Sigmoid colon (tissue), 7 donors: Measurements from ENCODE around the gene LYPD6B. TPM values are rescaled to one million over a fixed set of nuclear protein-coding genes. Genes with fewer than 3 reads are reported as not detected.

Experiments used
- DNase-seq: peaks from one replicate; pipeline ENCODE4 v3.0.0-alpha.2; 2019
- H3K27ac ChIP-seq, 4 donors: fragments of 200-600 bp; sonication (generic); one replicate each; pipeline ENCODE4 v1.5.1; 2016 to 2019; ENCODE audit warnings: mild to moderate bottlenecking in 1 of 4
- H3K27me3 ChIP-seq, 3 donors: fragments of 200-600 bp; sonication (generic); one replicate each; pipeline ENCODE4 v1.5.1; 2019; ENCODE audit warnings: mild to moderate bottlenecking in 1 of 3
- H3K36me3 ChIP-seq, 4 donors: fragments of 200-600 bp; sonication (generic); one replicate each; pipeline ENCODE4 v1.5.1; 2016 to 2019
- H3K4me1 ChIP-seq, 4 donors: fragments of 200-600 bp; sonication (generic); one replicate each; pipeline ENCODE4 v1.5.1; 2017 to 2019
- H3K4me3 ChIP-seq, 4 donors: fragments of 200-600 bp; sonication (generic); one replicate each; pipeline ENCODE4 v1.5.1; 2017 to 2019; ENCODE audit warnings: mild to moderate bottlenecking in 2 of 4, moderate library complexity in 1 of 4
- H3K9me3 ChIP-seq, 4 donors: fragments of 200-600 bp in 3 of 4; sonication (generic) in 3 of 4; one replicate each; pipeline versions ENCODE4 v1.5.1 to v1.6.1; 2013 to 2019
- CTCF ChIP-seq, 4 experiments: fragments of 450-650 bp in 3 of 4; fragments of 200-600 bp in 1 of 4; IDR thresholded peaks; one replicate each; pipeline ENCODE4 v1.5.1; 2016 to 2019; ENCODE audit warnings: antibody characterized with exemption in 4 of 4, mild to moderate bottlenecking in 3 of 4, moderate library complexity in 2 of 4
- EP300 ChIP-seq, 4 donors: sonication (generic); formaldehyde crosslinking; IDR thresholded peaks; one replicate each; pipeline ENCODE4 v1.6.1; 2017; ENCODE audit warnings: antibody characterized with exemption in 4 of 4
- POLR2A ChIP-seq, 2 donors: fragments of 450-650 bp; IDR thresholded peaks; one replicate each; pipeline ENCODE4 v1.6.1; 2016; ENCODE audit warnings: antibody characterized with exemption in 2 of 2, mild to moderate bottlenecking in 2 of 2, moderate library complexity in 2 of 2
- POLR2AphosphoS5 ChIP-seq, 4 donors: sonication (generic); formaldehyde crosslinking; IDR thresholded peaks; one replicate each; pipeline ENCODE4 v1.6.1; 2017; ENCODE audit warnings: antibody characterized with exemption in 4 of 4
- WGBS, 2 donors: extraction: QIAGEN DNeasy Blood & Tissue Kit; methylation state at CpG; one replicate each; pipeline ENCODE4 v1.1.7; 2013; 5-methylcytosine and 5-hydroxymethylcytosine counted together
- intact Hi-C: fragments of 100-400 bp; cut with DNase I; formaldehyde crosslinking; loops from one replicate; pipeline ENCODE4 v1.15.1; 2023
- polyA plus RNA-seq, 3 donors: library from polyadenylated mRNA; stranded (reverse); fragments of 200-250 nt; gene quantifications; one replicate each; pipeline ENCODE4 v1.2.3, GENCODE V29; 2013
- total RNA-seq, 4 donors: library from RNA; depleted of rRNA; stranded (reverse); fragments of >200 nt; gene quantifications; one replicate each; pipeline ENCODE4 v1.1.0, GENCODE V29; 2016
- donor health status: healthy with polysubstance abuse.
- donor health status: Bipolar disorder and iron deficiency.
- donor health status: healthy.

LYPD6B gene
- total and polyA plus RNA-seq, 7 donors, result 0.66 to 2.1 (median 1.5) TPM; not detected in 3

- Histone ChIP-seq H3K27ac (no peak overlapping the region), H3K9me3 (no peaks in the 10 kb centered on the region), H3K4me1 (no peaks in the 10 kb centered on the region), H3K4me3 (no peak overlapping the region), H3K36me3 (no peaks in the 10 kb centered on the region), H3K27me3 (no peaks in the 10 kb centered on the region)
- 75 to 89% methylated on average over 5 of the region's 5 CpGs for WGBS, 2 donors
- intact Hi-C loops, result no loop called here
- no peak for DNase-seq
- TF ChIP-seq EP300 (IDR thresholded peaks at IDR 0.05), result no peak
- no peak for TF ChIP-seq CTCF (IDR thresholded peaks at IDR 0.05)
- no peak for TF ChIP-seq POLR2AphosphoS5 (IDR thresholded peaks at IDR 0.05)
- TF ChIP-seq POLR2A (IDR thresholded peaks at IDR 0.05), result no peak
These were observed 55.9 kb downstream of the LYPD6B start for GRCh38 chr2:149094217-149095015.

GRCh38 chr2:149098701-149099100 lies 60.2 kb downstream of the LYPD6B start:
- Histone ChIP-seq H3K27me3 (no peaks in the 10 kb centered on the region), H3K4me3 (no peak overlapping the region), H3K4me1 (no peaks in the 10 kb centered on the region), H3K27ac (no peak overlapping the region), H3K9me3 (no peaks in the 10 kb centered on the region), H3K36me3 (no peaks in the 10 kb centered on the region)
- 17 to 67% methylated on average over 2 of the region's 2 CpGs for WGBS, 2 donors
- no peak for DNase-seq
- intact Hi-C loops, result no loop called here
- TF ChIP-seq EP300 (IDR thresholded peaks at IDR 0.05) (no peak), CTCF (IDR thresholded peaks at IDR 0.05) (no peak), POLR2A (IDR thresholded peaks at IDR 0.05) (no peak), POLR2AphosphoS5 (IDR thresholded peaks at IDR 0.05) (no peak)

- H3K27me3 ChIP-seq, result no peaks in the 10 kb centered on the region
- no peak for TF ChIP-seq CTCF (IDR thresholded peaks at IDR 0.05)
- TF ChIP-seq POLR2A (IDR thresholded peaks at IDR 0.05), result no peak
- no peak for TF ChIP-seq POLR2AphosphoS5 (IDR thresholded peaks at IDR 0.05)
- TF ChIP-seq EP300 (IDR thresholded peaks at IDR 0.05), result no peak
- H3K4me1 ChIP-seq, result no peaks in the 10 kb centered on the region
- H3K36me3 ChIP-seq, result no peaks in the 10 kb centered on the region
- H3K9me3 ChIP-seq, result no peaks in the 10 kb centered on the region
- DNase-seq, result no peak
- no peak overlapping the region for H3K4me3 ChIP-seq
- WGBS, 2 donors, result 82 to 84% methylated on average over 3 of the region's 3 CpGs
- H3K27ac ChIP-seq, result no peak overlapping the region
- intact Hi-C loops, result no loop called here
These were observed 60.8 kb downstream of the LYPD6B start for GRCh38 chr2:149099298-149099697.

GRCh38 chr2:149100739-149101699 lies 62.5 kb downstream of the LYPD6B start:
- no peaks in the 10 kb centered on the region for H3K27me3 ChIP-seq
- TF ChIP-seq EP300 (IDR thresholded peaks at IDR 0.05) (no peak), CTCF (IDR thresholded peaks at IDR 0.05) (no peak), POLR2A (IDR thresholded peaks at IDR 0.05) (no peak), POLR2AphosphoS5 (IDR thresholded peaks at IDR 0.05) (no peak)
- no peaks in the 10 kb centered on the region for H3K9me3 ChIP-seq
- 82 to 87% methylated on average over 12 of the region's 12 CpGs for WGBS, 2 donors
- intact Hi-C loops, result no loop called here
- H3K4me3 ChIP-seq, result no peak overlapping the region
- H3K27ac ChIP-seq, result no peak overlapping the region
- no peak for DNase-seq
- no peaks in the 10 kb centered on the region for H3K4me1 ChIP-seq
- H3K36me3 ChIP-seq, result no peaks in the 10 kb centered on the region
